GM18520 (cell line): Measurements from ENCODE around the gene ARFRP1.

ENCODE experiments used
- ATAC-seq: cut with Tn5 transposase; IDR thresholded peaks from one replicate; pipeline ENCODE4 v1.9.1; 2021; ENCODE audit not compliant: unreplicated experiment

ARFRP1 gene

GRCh38 chr20:63743210-63743970 is 35.6 kb upstream of the ARFRP1 start:
- no peak for ATAC-seq

DNA sequence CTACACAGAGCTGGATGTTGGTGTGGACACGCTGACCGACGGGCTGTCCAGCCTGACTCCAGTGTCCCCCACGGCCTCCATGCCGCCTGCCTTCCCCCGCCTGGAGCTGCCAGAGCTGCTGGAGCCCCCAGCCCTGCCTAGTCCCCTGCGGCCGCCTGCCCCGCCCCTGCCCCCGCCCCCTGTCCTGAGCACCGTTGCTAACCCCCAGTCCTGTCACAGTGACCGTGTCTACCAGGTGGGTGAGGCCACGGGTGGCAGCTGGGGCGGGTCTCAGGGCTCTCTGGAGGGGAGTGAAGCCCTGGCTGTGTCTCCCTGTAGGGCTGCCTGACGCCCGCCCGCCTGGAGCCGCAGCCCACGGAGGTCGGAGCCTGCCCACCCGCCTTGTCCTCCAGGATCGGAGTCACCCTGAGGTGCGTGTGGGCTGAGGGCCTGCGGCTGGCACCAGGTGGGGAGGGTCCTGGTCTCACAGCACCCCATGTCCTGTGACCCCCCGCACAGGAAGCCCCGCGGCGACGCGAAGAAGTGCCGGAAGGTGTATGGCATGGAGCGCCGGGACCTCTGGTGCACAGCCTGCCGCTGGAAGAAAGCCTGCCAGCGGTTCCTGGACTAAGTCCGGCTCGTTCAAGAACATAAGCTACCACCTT is 34.7 kb upstream of the ARFRP1 start:
- ATAC-seq: no peak

- ATAC-seq: no peak
Measured at GRCh38 chr20:63741676-63742380, 34.1 kb upstream of the ARFRP1 start.

GRCh38 chr20:63741354-63741675 is 33.5 kb upstream of the ARFRP1 start:
- ATAC-seq: no peak

- no peak for ATAC-seq
Measured at GRCh38 chr20:63740627-63741353, 33.0 kb upstream of the ARFRP1 start.

GRCh38 chr20:63740070-63740626 is 32.4 kb upstream of the ARFRP1 start:
- peak; percentile 13 for ATAC-seq

DNA sequence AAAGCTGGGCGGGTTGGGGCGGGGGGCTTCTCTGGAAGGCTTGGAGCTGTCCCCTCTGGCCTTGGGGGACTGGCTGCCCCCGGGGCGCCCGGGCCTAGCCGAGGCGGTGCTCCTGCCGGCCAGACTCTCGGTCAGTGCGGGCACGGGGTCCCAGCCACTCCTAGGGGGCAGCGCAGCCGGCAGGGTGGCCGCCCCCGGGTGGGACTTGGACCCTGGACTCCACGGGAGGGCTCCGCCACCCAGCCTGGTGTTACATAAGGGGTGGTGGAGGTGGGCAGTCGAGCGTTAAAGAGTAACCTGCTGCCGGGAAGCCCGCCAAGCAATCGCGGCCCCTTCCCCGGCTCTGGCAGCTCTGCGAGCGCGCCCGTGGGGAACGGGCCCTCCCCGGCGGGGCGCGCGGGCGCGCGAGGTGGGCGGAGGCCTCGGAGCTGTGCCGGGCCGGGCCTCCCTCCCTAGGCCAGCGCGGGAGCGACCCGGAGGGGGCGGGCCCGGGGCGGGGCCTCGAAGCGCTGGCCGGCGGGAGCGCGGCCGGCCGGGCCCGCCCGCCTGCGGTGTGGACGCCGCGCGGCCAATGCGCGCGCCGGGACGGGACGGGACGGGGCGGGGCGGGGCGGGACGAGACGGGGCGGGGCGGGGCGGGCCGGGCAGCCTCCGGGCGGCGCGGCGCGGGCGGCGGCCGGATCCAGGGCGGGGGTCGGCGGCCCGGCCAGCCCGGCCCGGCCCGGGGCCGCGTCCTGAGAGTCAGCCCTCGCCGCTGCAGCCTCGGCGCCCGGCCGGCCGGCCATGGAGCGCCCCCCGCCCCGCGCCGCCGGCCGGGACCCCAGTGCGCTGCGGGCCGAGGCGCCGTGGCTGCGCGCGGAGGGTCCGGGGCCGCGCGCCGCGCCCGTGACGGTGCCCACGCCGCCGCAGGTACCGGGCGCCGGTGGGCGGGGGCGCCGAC is 31.6 kb upstream of the ARFRP1 start, which contains the start of gene SLC2A4RG:
TSS of gene SLC2A4RG (plus strand) at position 647 of the 940 bp plus-strand sequence. CDS start at position 784, 137 bp downstream.
- ATAC-seq: peak; percentile 33

GRCh38 chr20:63738687-63739129 is 30.9 kb upstream of the ARFRP1 start:
- no peak for ATAC-seq

GRCh38 chr20:63737945-63738686 is 30.3 kb upstream of the ARFRP1 start:
- no peak for ATAC-seq

DNA sequence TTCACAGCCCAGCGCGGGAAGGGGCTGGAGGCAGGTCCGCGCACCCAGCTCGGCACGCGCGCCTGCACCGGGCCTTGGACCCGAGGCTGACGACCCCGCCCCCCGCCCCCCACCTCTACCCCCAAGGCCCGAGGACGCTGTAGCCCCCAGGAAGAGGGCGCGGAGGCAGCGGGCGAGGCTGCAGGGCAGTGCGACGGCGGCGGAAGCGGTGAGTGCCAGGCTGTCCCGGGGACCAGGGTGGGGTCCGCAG is 29.8 kb upstream of the ARFRP1 start:
- ATAC-seq: no peak

DNA sequence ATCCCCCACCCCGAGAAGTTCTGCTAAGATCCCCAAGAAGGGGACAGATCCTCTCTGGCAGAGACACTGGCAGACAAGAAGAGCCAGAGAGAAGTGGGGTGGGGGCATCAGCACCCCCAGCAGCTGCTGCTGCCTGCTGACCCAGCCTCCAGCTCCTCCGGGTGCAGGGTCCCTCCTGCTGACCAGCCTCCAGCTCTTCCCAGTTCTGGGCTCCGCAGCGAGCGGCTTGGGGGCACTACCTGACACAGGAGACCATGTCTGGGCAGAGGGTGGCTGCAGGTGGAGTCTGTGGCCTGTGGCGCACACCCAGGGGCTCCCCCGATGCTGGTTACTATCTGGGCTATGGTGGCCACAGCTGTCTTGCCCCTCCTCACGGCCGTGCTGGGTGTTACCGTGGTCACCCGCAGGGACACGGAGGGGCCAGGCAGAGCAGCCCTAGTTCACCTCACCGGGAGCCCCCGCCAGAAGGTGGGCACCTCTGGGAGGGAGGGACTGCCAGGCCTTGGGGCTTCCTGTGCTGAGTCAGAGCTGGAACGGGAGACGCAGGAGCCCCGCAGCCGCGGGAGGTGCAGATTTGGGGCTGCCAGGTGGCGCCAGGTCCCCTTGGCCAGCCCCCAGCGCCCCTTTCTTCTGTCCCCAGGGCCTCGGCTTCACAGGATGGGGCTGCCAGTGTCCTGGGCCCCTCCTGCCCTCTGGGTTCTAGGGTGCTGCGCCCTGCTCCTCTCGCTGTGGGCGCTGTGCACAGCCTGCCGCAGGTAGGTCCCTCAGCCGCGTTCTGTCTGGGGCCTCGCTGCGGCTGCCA is 29.3 kb upstream of the ARFRP1 start:
- no peak for ATAC-seq

DNA sequence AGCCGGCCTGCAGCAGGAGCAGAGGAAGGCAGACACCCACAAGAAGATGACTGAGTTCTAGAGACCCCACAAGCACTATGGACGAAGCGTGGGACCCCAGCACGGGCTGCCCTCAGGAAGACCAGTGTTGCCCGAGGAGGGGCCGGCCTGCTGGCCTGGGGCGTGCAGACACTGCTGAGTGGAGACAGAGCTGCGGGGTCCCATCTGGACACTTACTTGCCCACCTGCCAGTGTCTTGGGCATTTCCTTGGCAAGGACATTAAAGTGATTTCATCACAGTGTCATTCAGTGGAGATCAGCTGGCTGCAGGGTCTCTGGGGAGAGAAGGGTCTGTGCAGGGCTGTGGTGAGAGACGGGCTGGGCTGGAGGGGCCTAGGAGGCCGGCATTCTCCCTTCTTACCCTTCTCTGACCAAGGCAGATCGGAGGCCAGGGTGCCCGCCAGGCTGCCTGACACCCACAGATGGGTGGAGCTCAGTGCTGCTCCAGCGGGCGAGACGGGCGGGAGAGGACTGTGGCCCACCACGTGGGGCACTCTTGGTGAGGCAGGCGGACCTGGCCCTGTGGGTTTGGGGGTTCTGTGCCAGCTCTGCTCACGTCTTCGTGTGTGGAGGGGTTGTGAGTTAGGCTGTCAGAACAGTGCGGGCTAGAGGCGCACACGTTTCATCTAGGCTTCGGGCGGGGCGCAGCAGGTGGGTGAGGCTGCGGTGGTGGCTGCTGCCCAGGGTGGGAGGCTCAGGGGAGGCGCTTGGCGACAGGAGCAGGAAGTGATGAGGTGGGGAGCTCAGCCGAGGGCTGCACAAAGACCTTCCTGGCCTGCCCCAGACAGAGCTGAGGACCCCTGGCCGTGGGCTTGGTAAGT is 28.3 kb upstream of the ARFRP1 start, which contains the start of gene LIME1:
TSS of gene LIME1 (plus strand) at position 806 of the 860 bp plus-strand sequence. CDS start 886 bp downstream, outside the sequence.
- ATAC-seq: no peak

GRCh38 chr20:63734946-63735858 is 27.4 kb upstream of the ARFRP1 start:
- ATAC-seq: no peak

DNA sequence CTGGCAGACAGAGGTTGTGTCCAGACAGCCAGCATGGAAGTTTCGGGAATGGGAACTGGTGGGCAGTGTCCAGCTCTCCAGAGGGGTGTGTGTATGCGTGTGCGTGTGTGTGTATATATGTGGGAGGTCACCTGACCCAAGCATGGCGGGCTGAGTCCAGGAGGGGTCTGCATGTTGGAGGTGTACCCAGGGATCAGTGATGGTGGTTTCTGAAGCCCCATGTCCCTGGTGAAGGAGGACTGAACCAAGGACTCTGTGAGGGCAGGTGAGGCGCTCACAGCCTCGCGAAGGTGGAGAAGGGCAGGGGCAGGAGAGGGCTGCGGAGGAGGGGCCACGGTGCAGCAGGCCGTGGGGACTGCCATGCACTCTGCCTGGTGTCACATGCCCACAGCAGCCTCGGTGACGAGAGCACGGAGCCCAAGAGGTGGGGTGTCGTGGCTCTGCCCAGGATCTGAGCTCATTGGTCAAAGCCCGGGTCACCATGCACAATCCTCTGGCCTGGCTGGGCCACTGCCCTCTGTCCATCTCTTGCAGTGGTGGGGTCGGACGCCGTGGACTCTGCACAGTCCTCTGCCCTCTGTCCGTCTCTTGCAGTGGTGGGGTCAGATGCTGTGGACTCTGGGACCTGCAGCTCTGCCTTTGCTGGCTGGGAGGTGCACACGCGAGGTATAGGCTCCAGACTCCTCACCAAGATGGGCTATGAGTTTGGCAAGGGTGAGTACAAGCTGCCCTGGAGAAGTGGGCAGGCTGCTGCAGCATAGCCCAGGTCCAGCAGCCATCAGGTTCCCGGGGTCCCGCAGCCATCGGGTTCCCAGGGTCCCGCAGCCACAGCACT is 26.6 kb upstream of the ARFRP1 start:
- no peak for ATAC-seq

GRCh38 chr20:63733579-63734081 is 25.9 kb upstream of the ARFRP1 start:
- ATAC-seq: no peak
